Mesodermal cell (in vitro differentiated cells): ENCODE results near the gene ZNF672.
"Not testable (repeated sequence)": the region's sequence is repeated elsewhere in the genome, so short reads cannot be mapped to it uniquely, and the experiment has no call there.

Experiments
- H3K27ac ChIP-seq: 2 replicates; pipeline ENCODE4 v1.7.0; 2013; ENCODE audit warnings: mild to moderate bottlenecking, low read depth, low read length, moderate library complexity; ENCODE audit not compliant: severe bottlenecking
- H3K36me3 ChIP-seq: 2 replicates; pipeline ENCODE4 v1.7.1; 2013; ENCODE audit warnings: mild to moderate bottlenecking, low read length, moderate library complexity; ENCODE audit not compliant: control insufficient read depth, insufficient read depth
- H3K4me1 ChIP-seq: one replicate; pipeline ENCODE4 v1.7.1; 2013; ENCODE audit warnings: mild to moderate bottlenecking, low read length; ENCODE audit not compliant: insufficient read depth, control insufficient read depth, poor library complexity, severe bottlenecking
- H3K4me3 ChIP-seq: 2 replicates; pipeline ENCODE4 v1.7.0; 2013; ENCODE audit warnings: low read length, control low read depth, mild to moderate bottlenecking; ENCODE audit not compliant: insufficient read depth, poor library complexity, severe bottlenecking; ENCODE audit errors: extremely low read depth
- H3K9me3 ChIP-seq: 2 replicates; pipeline ENCODE4 v1.7.1; 2013; ENCODE audit warnings: mild to moderate bottlenecking, low read length, moderate library complexity; ENCODE audit not compliant: control insufficient read depth
- WGBS, 2 experiments: methylation state at CpG; one replicate each; pipeline ENCODE4 v1.1.5; 2013; ENCODE audit warnings: missing lambda C conversion rate in 2 of 2; ENCODE audit not compliant: insufficient coverage in 2 of 2; 5-methylcytosine and 5-hydroxymethylcytosine counted together

The ZNF672 gene

DNA sequence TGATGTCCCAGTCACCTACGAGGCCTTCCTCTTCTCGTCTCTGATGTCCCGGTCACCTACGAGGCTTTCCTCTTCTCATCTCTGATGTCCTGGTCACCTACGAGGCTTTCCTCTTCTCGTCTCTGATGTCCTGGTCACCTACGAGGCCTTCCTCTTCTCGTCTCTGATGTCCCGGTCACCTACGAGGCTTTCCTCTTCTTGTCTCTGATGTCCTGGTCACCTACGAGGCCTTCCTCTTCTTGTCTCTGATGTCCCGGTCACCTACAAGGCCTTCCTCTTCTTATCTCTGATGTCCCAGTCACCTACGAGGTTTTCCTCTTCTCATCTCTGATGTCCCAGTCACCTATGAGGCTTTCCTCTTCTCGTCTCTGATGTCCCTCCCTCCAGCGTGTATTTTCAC lies 34.5 kb upstream of the ZNF672 start:
- H3K36me3 ChIP-seq, H3K9me3 ChIP-seq, H3K27ac ChIP-seq, H3K4me3 ChIP-seq, H3K4me1 ChIP-seq: not testable (repeated sequence)
- 84 to 87% methylated on average over 15 of the region's 15 CpGs for WGBS, 2 experiments

DNA sequence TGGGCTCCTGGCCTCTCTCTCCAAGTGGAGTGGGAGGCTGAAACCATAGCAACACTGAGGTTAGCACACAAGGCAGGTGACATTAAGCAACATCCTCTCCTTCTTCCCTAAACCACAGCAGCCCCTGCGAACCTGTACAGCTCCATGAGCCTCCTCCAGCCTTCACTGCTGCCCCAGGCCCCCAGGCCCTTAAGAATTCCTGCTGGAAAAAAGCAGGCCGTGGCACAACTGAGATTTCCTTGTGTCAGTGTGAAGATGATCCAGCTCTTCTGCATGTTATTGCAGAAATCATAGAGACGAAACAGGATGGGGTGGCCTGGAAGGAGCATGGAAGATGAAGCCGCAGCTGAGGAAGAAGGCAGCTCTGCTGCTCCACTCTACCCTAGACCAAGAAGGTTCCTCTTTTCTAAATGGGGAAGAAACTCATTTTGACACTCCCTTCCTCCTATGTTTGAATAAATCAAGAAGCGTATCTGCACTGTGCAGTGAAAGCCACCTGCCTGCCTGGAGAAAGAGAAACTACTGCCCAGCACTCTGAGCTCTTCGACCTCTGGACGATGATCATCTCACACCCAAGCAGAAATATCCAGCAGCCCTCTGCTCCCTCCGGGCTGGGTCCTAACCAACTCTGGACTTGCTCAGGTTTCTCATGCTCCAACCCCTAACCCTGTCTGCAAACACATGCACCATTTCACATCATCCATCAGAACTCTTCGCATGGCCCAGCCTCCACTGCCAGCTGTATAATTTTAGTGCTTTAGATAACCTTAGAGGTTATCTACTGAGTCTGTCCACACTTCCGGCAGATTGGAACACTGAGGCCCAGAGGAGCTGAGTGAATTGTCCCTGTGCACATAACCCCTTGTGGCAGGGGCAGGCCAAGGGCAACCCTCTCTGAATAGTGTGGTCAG lies 33.0 kb upstream of the ZNF672 start:
- 79 to 88% methylated on average over 7 to 10 of the region's 10 CpGs for WGBS, 2 experiments
- Histone ChIP-seq H3K4me1 (no peaks in the 10 kb centered on the region), H3K9me3 (peaks cover 3% of the 10 kb centered on the region)

DNA sequence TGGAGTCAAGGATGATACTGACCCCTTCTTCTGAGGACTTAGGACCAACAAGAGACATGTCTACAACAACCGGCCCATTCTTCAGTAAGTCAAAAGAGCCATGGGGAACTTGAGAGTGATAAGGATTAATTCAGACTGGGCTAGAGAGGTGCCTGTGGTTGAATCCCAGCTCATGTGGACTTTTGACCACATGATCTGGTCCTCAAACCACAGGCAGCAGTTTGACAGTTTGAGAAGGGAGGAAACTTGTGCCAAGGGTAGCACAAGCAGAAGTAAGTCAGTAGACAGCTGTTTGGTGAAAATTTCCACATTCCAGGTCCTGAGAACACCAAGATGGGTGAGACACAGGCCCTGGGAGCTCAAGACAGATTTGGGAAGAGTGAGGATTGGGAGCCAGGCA lies 32.1 kb upstream of the ZNF672 start:
- Histone ChIP-seq H3K9me3 (peaks cover 3% of the 10 kb centered on the region), H3K27ac (no peak overlapping the region), H3K36me3 (peaks cover 6% of the 10 kb centered on the region), H3K4me1 (no peaks in the 10 kb centered on the region), H3K4me3 (no peak overlapping the region)
- no CpG with 5 or more reads among the region's 1 CpG for WGBS, 2 experiments

More for the DNA sequence above, 33.0 kb upstream of the ZNF672 start:
- Histone ChIP-seq H3K27ac (no peak overlapping the region), H3K4me3 (no peak overlapping the region), H3K36me3 (no peaks in the 10 kb centered on the region)

DNA sequence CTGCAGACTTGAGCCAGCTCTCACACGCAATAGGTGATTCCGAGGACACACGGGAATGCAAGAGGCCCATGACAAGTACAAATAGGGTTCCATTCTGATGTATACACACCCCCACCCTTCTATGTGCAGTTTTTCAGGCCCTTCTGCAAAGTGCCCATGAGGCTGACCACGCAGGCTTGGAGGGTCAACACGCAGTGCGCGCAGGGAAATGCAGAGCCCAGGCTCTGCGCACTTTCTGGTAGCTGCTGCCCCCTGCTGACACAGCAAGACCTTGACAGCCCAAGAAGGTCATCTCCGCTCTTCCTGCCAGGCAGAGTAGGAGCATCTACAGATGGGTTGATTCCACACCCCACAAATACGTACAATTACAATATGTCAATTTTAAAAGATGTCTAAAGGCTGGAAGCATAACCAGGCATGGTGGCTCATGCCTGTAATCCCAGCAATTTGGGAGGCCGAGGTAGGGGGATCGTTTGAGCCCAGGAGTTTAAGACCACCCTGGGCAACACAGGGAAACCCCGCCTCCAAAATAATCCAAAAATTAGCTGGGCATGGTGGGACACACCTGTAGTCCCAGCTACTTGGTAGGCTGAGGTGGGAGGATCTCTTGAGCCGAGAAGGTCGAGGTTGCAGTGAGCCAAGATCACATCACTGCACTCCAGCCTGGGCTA lies 30.8 kb upstream of the ZNF672 start:
- Histone ChIP-seq H3K4me1 (no peaks in the 10 kb centered on the region), H3K36me3 (peaks cover 17% of the 10 kb centered on the region), H3K4me3 (no peak overlapping the region), H3K9me3 (peaks cover 2% of the 10 kb centered on the region), H3K27ac (no peak overlapping the region)
- WGBS, 2 experiments: 52 to 59% methylated on average over 11 to 13 of the region's 15 CpGs

DNA sequence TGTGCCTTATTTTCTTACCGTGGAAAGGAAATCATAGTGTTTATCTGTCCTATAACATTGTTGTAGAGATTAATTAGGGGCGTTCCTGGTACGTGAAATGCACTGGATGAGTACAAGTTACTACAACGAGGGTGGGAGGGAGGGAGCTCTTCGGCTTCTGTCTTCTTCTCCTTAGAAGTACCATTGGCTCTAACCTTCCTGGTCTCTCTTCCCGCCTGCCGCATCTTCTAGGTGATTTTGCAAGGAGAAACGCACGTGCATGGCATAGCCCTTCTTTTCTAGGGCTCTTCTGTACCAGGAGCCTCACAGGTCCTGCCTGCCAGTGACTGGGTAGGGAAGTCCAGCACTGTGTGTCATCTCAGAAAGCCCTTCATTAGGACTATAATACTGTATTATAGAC lies 29.1 kb upstream of the ZNF672 start:
- no peak overlapping the region for H3K4me3 ChIP-seq
- H3K27ac ChIP-seq: no peak overlapping the region
- H3K36me3 ChIP-seq: peaks cover 29% of the 10 kb centered on the region
- WGBS, 2 experiments: 79 to 95% methylated on average over 5 to 6 of the region's 9 CpGs
- no peaks in the 10 kb centered on the region for H3K4me1 ChIP-seq
- H3K9me3 ChIP-seq: no peaks in the 10 kb centered on the region

DNA sequence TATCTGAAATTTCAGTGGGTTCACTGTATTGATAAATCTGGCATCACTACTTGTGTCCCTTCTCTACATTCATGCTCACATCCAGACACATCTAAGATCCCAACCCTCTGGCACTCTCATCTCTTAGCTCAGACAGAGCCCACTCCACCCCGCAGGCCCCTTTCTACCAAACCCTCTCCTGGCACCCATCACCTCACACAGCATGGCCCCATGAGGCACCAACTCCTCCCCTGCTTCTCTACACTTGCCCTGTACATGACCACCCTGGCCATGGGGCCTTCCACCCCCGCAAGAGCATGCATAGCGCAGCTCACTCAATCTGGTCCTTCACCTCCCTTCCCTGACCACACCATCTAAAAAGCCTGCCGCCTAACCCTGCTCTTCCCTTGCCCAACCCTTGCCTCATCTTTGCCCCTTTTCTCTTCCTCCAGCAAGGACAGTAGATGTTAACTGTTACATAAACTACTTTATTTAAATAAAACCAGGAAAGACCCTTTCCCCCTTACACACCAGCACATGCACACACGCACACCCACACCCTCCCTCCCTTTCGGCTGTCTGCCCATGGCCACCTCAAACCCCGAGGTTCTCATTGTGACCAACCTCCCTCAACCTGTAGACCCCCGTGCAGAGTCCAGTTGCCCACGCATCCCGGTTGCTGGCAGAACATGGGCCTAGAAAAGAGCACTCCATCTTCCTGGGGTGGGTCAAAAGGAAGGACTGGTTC lies 27.9 kb upstream of the ZNF672 start:
- 88 to 92% methylated on average over 5 to 9 of the region's 10 CpGs for WGBS, 2 experiments
- no peak overlapping the region for H3K27ac ChIP-seq
- H3K9me3 ChIP-seq: no peaks in the 10 kb centered on the region
- H3K4me1 ChIP-seq: no peaks in the 10 kb centered on the region
- H3K36me3 ChIP-seq: peaks cover 42% of the 10 kb centered on the region
- no peak overlapping the region for H3K4me3 ChIP-seq

DNA sequence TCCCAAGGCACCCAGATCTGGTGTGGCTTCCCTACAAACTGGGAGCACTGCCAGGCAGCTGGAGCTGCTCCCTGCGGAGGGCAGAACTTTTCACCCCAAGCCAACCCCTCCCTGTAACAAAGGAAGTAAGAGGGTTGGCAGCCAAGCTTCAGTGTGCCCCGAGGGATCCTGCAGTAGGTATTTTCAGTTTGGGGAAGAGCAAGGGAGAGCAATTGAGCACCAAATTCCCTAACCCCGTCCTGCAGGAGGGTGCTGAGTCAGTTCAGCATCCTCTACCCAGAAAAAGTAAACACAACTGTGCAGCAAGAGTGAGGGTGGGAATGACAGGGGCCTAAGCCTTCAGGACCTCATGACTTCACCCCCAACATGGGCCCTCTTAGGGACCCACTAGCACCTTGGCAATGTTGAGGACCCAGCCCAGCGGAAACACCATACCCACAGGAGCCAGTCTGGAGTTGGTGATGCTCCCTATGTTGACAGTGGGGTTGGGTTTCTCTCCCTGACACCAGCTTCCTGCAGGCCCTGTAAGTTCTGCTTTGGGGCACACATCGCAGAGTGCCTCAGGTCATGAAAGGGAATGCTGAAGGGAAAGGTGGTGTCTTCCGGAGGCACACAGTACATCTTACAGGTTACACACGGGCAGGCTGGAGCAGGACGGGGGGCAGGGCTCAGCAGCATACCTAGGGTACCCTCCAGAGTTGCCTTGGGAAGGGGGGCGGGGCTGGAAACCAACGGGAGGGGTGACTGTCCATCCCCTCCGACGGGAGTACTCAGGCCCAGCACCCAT lies 27.1 kb upstream of the ZNF672 start:
- WGBS, 2 experiments: 97% methylated on average over 6 to 9 of the region's 12 CpGs
- Histone ChIP-seq H3K9me3 (no peaks in the 10 kb centered on the region), H3K4me1 (no peaks in the 10 kb centered on the region), H3K27ac (no peak overlapping the region), H3K36me3 (peaks cover 50% of the 10 kb centered on the region), H3K4me3 (no peak overlapping the region)

DNA sequence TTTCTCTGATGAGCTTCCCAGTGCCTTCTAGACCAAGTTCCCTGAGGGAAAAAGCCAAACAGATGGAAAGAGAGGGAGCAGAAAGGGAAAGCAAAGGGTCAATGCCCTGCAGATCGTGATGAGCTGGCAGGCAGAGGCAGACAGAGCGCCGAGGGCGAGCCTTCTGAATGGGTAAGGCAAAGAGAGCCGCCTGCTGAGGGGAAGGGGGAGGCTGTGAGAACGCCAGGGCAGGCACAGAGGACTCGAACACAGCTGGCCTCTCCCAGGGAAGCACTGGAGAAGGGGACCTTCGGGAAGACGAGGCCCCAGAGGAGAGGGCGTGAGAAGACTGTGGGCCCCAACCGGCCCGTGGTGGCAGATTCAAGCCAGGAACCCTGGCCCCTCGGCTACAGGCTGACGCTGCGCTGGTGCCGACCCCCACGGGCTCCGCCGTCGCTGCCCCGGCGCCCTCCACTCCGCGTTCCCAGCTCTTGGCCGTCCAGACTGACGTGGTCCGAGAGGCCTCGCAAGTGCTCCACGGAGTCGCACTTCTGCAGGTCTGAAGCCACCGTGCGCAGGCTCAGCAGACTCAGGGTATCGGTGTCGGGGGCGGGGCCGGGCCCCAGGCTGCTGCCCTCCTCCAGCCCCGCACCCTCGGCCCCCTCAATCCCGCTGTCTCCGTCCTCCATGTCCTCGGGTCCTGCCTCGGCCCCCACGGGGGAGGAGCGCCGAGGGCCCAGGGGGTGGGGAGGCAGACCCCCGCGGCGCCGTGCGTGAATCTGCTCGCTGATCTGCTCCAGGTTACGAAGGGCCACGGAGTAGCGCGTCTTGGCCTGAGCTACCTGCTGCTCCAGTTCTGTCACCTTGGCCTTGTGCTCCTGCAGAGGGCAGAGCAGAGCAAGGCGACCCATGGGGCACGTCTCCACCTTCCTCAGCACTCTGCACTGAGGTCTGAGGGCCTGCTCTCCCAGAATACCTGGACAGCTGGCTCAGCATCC lies 26.2 kb upstream of the ZNF672 start:
- Histone ChIP-seq H3K36me3 (peaks cover 59% of the 10 kb centered on the region), H3K9me3 (no peaks in the 10 kb centered on the region), H3K4me1 (no peaks in the 10 kb centered on the region), H3K27ac (no peak overlapping the region), H3K4me3 (no peak overlapping the region)
- 94 to 96% methylated on average over 40 to 49 of the region's 57 CpGs for WGBS, 2 experiments

DNA sequence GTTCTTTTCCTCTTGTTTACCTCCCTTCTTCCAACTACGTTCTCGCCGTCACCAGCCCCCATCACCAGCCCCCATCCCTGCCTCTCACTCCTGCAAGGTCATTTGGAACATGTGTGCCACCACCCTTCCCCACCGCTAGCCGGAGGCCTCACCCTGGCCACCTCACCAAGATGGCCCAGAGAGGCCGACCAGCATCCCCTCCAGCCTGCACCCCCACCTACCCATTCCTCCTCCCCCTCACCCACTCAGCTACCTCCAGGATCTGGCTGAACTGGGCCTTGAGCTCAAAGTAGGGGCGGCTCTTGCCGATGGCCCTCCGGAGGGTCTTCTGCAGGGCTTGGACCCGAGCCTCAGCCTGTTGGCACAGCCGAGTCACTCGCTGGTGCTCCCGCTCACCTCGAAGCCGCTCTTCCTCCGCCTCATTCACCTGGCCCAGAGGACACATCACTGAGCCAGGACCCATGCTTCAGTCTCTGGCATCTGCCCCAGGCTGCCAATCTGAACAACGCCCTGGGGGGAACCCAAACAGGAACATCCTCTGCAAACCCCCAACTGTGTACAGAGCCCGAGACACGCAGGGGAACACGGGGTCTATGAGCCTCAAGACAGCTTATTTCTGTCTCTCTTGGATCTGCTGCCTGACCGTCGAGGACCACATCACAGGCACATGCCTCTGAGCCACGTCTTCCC lies 25.1 kb upstream of the ZNF672 start:
- H3K4me1 ChIP-seq: no peaks in the 10 kb centered on the region
- H3K4me3 ChIP-seq: no peak overlapping the region
- H3K27ac ChIP-seq: no peak overlapping the region
- no peaks in the 10 kb centered on the region for H3K9me3 ChIP-seq
- WGBS, 2 experiments: 98% methylated on average over 20 to 23 of the region's 23 CpGs
- H3K36me3 ChIP-seq: peaks cover 65% of the 10 kb centered on the region
